ENCODE results near the gene ABHD12. TPM values are rescaled to one million over a fixed set of nuclear protein-coding genes. Genes with fewer than 3 reads are reported as not detected.

The ABHD12 gene
- total and polyA plus RNA-seq, 11 donors = 15.6 to 43.8 (median 26.5) TPM

- intact Hi-C loops (cut with DNase I) = loop anchor here in 1 of 10 donors (10.0 kb wide), 1 partner anchor 75 kb away; the partner anchor contains the start of gene ABHD12
- ATAC-seq (peak; percentile 36 to 58 (median 45)), DNase-seq (peak in 2 of 5 donors; percentile 14 to 40)
- H3K27me3 ChIP-seq = no peaks in the 10 kb centered on the region
- no peak overlapping the region for H3K4me3 ChIP-seq
- no peak for TF ChIP-seq POLR2A (IDR thresholded peaks at IDR 0.05)
- TF ChIP-seq, protein P1, sequence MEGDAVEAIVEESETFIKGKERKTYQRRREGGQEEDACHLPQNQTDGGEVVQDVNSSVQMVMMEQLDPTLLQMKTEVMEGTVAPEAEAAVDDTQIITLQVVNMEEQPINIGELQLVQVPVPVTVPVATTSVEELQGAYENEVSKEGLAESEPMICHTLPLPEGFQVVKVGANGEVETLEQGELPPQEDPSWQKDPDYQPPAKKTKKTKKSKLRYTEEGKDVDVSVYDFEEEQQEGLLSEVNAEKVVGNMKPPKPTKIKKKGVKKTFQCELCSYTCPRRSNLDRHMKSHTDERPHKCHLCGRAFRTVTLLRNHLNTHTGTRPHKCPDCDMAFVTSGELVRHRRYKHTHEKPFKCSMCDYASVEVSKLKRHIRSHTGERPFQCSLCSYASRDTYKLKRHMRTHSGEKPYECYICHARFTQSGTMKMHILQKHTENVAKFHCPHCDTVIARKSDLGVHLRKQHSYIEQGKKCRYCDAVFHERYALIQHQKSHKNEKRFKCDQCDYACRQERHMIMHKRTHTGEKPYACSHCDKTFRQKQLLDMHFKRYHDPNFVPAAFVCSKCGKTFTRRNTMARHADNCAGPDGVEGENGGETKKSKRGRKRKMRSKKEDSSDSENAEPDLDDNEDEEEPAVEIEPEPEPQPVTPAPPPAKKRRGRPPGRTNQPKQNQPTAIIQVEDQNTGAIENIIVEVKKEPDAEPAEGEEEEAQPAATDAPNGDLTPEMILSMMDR (IDR thresholded peaks at IDR 0.05) = no peak
- 64 to 75% (median 72%) methylated on average over 10 to 11 of the region's 11 CpGs for WGBS, 4 donors
- peak overlapping the region in 1 of 12 donors; percentile 84 for H3K27ac ChIP-seq
- H3K36me3 ChIP-seq = peaks cover 0 to 31% (median 20%) of the 10 kb centered on the region in 9 donors
- peaks cover 0 to 51% (median 12%) of the 10 kb centered on the region in 12 donors for H3K4me1 ChIP-seq
- no peaks in the 10 kb centered on the region for H3K9me3 ChIP-seq
These were observed 71.2 kb downstream of the ABHD12 start for GRCh38 chr20:25319241-25320034.

DNA sequence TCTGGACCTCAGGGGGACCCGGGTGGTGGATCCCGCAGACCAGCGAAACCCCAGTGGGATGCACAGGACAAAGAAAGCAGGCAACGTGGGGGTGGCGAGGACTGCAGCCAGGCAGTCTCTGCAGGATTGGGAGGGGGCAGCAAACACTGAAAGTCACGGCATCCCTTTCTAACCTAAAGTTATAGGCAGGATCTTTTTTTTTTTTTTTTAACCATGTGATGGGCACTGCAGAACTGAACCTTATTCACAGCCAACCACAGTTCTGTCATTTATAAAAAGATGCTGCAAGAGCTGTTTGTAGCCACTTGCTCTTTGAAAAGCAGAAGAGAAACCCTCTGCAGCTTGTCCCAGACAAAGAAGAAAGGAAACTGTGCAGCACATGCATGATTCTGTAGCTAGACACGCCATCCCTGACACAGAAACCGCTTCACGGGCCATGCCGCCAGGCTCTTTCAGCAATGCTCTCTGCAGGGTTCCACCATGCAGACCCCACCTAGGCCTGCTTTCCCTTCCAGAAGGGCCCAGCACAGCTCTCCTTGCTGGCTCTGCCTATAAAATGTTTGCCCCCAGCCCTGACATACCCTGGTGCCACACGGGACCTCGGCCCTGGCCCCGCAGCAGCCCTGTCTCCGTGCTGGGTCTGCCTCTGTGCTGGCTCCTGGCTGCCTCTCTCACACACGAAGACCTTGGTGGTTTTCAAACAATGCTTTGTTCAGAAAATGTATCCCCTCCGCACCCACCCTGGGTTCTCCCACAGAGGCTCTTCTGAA is 72.0 kb downstream of the ABHD12 start:
- Histone ChIP-seq H3K27me3 (no peaks in the 10 kb centered on the region), H3K27ac (peak overlapping the region in 1 of 12 donors; percentile 84), H3K9me3 (no peaks in the 10 kb centered on the region), H3K4me3 (no peak overlapping the region), H3K36me3 (peaks cover 0 to 31% (median 20%) of the 10 kb centered on the region in 9 donors), H3K4me1 (peaks cover 0 to 51% (median 12%) of the 10 kb centered on the region in 12 donors)
- TF ChIP-seq POLR2A (IDR thresholded peaks at IDR 0.05) = no peak
- TF ChIP-seq, protein P1 (IDR thresholded peaks at IDR 0.05) = no peak
- ATAC-seq (peak in 3 of 4 donors; percentile 18 to 46 (median 26)), DNase-seq (peak in 2 of 5 donors; percentile 17 to 60)
- intact Hi-C loops (cut with DNase I) = loop anchor here in 1 of 10 donors (10.0 kb wide), 1 partner anchor 76 kb away; the partner anchor contains the start of gene ABHD12
- WGBS, 4 donors = 76 to 83% (median 78%) methylated on average over 16 of the region's 16 CpGs

DNA sequence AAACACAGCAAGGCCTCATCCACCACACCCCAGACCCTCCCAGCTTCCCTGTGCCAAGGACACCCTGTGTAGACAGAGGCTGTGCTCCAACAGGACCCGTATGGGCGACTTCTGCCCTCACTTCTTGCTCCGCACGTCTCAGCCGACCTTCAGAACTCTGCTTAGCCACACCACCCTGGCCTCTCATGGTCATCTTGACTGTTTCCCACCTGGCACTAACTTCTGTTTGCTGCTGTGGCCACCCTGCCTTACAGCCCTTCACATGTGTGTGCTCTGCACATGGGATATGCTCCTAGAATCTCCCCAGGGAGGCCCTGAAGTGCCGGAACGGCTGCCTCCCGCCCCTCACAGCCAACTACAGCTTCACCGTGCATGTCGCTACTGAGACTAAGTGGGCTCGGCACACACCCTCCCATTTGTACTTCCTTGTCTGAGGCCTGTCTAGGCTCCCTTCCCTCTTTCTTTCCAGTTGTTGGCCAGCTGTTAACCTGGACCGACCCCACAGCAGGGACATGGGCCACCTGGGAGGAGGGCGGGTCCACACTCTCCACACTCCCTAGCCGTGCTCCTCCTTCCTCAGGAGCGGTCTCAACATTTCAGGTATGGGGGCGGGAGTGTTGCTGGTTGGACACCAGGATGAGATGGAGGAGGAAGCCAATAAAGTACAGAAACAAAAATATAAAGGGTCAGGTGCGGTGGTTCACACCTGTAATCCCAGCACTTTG is 73.1 kb downstream of the ABHD12 start:
- peak overlapping the region in 1 of 12 donors; percentile 84 for H3K27ac ChIP-seq
- ATAC-seq (no peak), DNase-seq (peak in 2 of 5 donors; percentile 11 to 33)
- no peaks in the 10 kb centered on the region for H3K27me3 ChIP-seq
- 85 to 92% (median 87%) methylated on average over 17 of the region's 17 CpGs for WGBS, 4 donors
- no peak for TF ChIP-seq POLR2A (IDR thresholded peaks at IDR 0.05)
- TF ChIP-seq, protein P1 (IDR thresholded peaks at IDR 0.05) = no peak
- no peak overlapping the region for H3K4me3 ChIP-seq
- no peaks in the 10 kb centered on the region for H3K9me3 ChIP-seq
- peaks cover 0 to 24% (median 13%) of the 10 kb centered on the region in 9 donors for H3K36me3 ChIP-seq
- peaks cover 0 to 53% (median 12%) of the 10 kb centered on the region in 12 donors for H3K4me1 ChIP-seq
- intact Hi-C loops (cut with DNase I) = loop anchor here in 1 of 10 donors (10.0 kb wide), 1 partner anchor 77 kb away; the partner anchor contains the start of gene ABHD12

All from heart left ventricle (tissue), 16 donors.